OCI-LY1 (cell line): ENCODE results near the gene RNF224.

Source experiments
- H2AFZ ChIP-seq: fragments of 200-600 bp; sonication (generic), shearing (Covaris generic); 2 replicates; pipeline ENCODE4 v1.6.0; 2014; ENCODE audit warnings: antibody characterized with exemption, mild to moderate bottlenecking, low read length
- H3F3A ChIP-seq: fragments of 200-600 bp; sonication (generic), shearing (Covaris generic); 2 replicates; pipeline ENCODE4 v1.6.0; 2014; ENCODE audit warnings: mild to moderate bottlenecking, antibody characterized with exemption, low read length, moderate library complexity; ENCODE audit not compliant: insufficient read depth
- H3K27ac ChIP-seq: fragments of 200-600 bp; sonication (generic); 2 replicates; pipeline ENCODE4 v1.5.1; 2014; ENCODE audit warnings: low read length, mixed run types, mild to moderate bottlenecking, low read depth; ENCODE audit not compliant: poor library complexity, severe bottlenecking
- H3K27me3 ChIP-seq: fragments of 200-600 bp; sonication (generic); 2 replicates; pipeline ENCODE4 v1.6.0; 2014; ENCODE audit warnings: antibody characterized with exemption, mild to moderate bottlenecking, low read length, moderate library complexity; ENCODE audit not compliant: insufficient read depth
- H3K36me3 ChIP-seq: fragments of 200-600 bp; sonication (generic); 2 replicates; pipeline ENCODE4 v1.6.1; 2014; ENCODE audit warnings: mild to moderate bottlenecking, antibody characterized with exemption, low read length, moderate library complexity, mixed read lengths; ENCODE audit not compliant: insufficient read depth
- H3K4me1 ChIP-seq: fragments of 200-600 bp; sonication (generic); 2 replicates; pipeline ENCODE4 v1.5.1; 2014; ENCODE audit warnings: mild to moderate bottlenecking, low read length, moderate library complexity; ENCODE audit not compliant: insufficient read depth, severe bottlenecking
- H3K4me2 ChIP-seq: fragments of 200-600 bp; sonication (generic), shearing (Covaris generic); 2 replicates; pipeline ENCODE4 v1.6.1; 2014; ENCODE audit warnings: low read length
- H3K4me3 ChIP-seq: fragments of 200-600 bp; sonication (generic); 2 replicates; pipeline ENCODE4 v1.5.1; 2014; ENCODE audit warnings: low read length, low read depth, mild to moderate bottlenecking, mixed read lengths; ENCODE audit not compliant: poor library complexity, severe bottlenecking
- H3K79me2 ChIP-seq: fragments of 200-600 bp; shearing (Covaris generic); 2 replicates; pipeline ENCODE4 v1.6.1; 2016; ENCODE audit warnings: mixed run types, low read length, mixed read lengths; ENCODE audit not compliant: insufficient read depth
- H3K9ac ChIP-seq: fragments of 200-600 bp; sonication (generic), shearing (Covaris generic); 2 replicates; pipeline ENCODE4 v1.6.1; 2014; ENCODE audit warnings: mild to moderate bottlenecking, low read length, mixed read lengths
- H3K9me2 ChIP-seq: fragments of 200-600 bp; sonication (generic), shearing (Covaris generic); 2 replicates; pipeline ENCODE4 v1.6.1; 2014; ENCODE audit warnings: low read depth, mild to moderate bottlenecking, low read length, mixed read lengths
- H3K9me3 ChIP-seq: fragments of 200-600 bp; shearing (Covaris generic); 2 replicates; pipeline ENCODE4 v1.6.1; 2014; ENCODE audit warnings: low read length, mixed read lengths
- H4K20me1 ChIP-seq: fragments of 200-600 bp; sonication (generic), shearing (Covaris generic); 2 replicates; pipeline ENCODE4 v1.6.0; 2016; ENCODE audit warnings: mild to moderate bottlenecking, low read length; ENCODE audit not compliant: insufficient read depth
- EZH2 ChIP-seq: fragments of 200-600 bp; sonication (generic), shearing (Covaris generic); IDR thresholded peaks from 2 replicates; pipeline ENCODE4 v1.8.0; 2017; ENCODE audit warnings: borderline replicate concordance, mixed run types, mild to moderate bottlenecking, antibody characterized with exemption, low read length, moderate library complexity, mixed read lengths
- TF ChIP-seq, protein P1 (sequence below): fragments of 200-600 bp; sonication (generic), shearing (Covaris generic); IDR thresholded peaks from 2 replicates; pipeline ENCODE4 v1.5.1; 2017; ENCODE audit warnings: mild to moderate bottlenecking, antibody characterized with exemption, low read length, moderate library complexity, mixed read lengths

The RNF224 gene

DNA sequence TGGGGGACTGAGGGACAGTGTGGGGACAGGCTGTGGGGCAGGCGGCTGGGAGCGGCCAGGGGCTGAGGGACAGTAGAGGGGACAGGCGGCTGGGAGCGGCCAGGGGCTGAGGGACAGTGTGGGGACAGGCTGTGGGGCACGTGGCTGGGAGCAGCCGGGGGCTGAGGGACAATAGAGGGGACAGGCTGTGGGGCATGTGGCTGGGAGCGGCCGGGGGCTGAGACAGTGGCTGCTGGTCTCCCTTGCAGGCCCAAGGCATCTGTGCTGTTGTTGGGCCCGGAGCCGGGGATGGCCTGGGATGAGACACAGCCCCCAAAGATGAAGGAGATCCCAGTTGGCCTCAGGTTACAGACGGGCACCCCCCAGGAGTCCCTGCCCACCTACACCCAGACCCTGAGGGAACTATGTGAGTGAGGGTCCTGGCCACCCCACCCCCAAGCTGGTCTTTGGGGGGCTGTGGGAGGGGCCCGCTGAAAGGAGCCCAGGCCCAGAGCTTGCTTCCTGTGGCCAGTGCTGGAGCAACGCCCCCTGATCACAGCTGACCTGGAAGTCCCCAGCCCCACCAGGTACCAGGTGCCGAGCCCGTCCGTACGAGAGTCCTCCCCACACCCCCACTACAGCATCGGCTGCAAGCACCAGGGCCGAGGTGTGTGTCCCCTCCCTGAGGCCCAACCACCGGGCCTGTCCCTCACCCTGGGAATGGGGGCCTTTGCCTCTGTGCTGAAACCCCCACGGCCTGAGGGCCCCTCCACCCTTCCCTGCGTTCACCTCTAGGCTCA is 24.4 kb downstream of the RNF224 start:
- Histone ChIP-seq H3K36me3 (no peaks in the 10 kb centered on the region), H3K4me1 (peaks cover 40% of the 10 kb centered on the region)

DNA sequence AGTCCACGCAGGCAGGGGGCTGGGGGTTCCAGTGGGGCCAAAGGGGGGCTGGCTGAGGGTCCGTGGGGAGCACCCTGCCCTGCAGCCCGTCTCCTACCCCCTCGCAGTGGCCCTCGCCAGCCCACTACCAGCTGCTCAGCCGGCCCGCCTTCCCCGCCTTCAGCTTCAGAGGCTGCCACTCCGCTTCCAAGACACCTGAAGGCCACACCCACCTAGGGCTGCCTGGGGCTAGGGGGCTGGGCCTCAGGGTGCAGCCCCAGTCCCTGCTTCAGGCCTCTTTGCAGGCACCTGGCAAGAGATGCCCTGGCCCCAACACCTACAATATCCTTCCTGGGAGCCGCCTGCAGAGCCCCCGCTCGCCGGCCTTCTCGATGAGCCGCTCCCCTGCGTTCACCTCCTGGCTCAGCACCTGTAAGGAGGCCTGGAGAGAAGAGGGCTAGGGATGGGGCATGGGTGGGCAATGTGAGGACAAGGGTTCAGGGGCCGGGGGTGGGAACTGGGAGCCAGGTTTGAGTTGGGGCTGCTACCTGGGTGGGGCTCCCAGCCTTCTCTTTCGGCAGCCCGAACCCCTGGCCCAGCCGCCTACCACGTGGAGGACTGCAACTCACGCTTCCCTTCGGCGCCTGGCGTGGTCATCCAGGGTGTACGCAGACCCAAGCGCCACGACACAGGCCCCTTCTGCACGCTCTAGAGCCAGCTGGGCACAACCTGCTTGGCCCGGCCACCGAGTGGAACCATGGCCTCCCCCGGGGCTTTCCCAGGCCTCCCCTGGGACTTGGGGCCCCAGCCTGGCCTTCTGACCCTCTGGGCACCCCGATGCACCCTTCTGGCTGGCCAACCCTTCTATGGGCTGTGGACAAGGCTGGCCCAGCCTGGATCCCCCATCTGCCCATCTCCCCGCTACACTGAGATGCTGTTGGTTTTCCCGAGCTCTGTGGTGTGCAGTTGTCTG is 25.5 kb downstream of the RNF224 start:
- H3K9ac ChIP-seq: no peak overlapping the region; the same call in 1 of the 2 replicates
- H3K4me2 ChIP-seq: peak overlapping the region; percentile 85; the same call in 1 of the 2 replicates
- H3K4me1 ChIP-seq: peaks cover 46% of the 10 kb centered on the region
- H3K9me2 ChIP-seq: no peaks in the 10 kb centered on the region
- H3K79me2 ChIP-seq: no peaks in the 10 kb centered on the region
- H3F3A ChIP-seq: no peaks in the 10 kb centered on the region
- H3K36me3 ChIP-seq: no peaks in the 10 kb centered on the region
- H3K27me3 ChIP-seq: no peaks in the 10 kb centered on the region; the same call in 1 of the 2 replicates
- no peak overlapping the region for H3K4me3 ChIP-seq
- TF ChIP-seq, protein P1, sequence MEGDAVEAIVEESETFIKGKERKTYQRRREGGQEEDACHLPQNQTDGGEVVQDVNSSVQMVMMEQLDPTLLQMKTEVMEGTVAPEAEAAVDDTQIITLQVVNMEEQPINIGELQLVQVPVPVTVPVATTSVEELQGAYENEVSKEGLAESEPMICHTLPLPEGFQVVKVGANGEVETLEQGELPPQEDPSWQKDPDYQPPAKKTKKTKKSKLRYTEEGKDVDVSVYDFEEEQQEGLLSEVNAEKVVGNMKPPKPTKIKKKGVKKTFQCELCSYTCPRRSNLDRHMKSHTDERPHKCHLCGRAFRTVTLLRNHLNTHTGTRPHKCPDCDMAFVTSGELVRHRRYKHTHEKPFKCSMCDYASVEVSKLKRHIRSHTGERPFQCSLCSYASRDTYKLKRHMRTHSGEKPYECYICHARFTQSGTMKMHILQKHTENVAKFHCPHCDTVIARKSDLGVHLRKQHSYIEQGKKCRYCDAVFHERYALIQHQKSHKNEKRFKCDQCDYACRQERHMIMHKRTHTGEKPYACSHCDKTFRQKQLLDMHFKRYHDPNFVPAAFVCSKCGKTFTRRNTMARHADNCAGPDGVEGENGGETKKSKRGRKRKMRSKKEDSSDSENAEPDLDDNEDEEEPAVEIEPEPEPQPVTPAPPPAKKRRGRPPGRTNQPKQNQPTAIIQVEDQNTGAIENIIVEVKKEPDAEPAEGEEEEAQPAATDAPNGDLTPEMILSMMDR: no peak
- no peak for TF ChIP-seq EZH2
- H3K9me3 ChIP-seq: no peaks in the 10 kb centered on the region
- no peak overlapping the region for H2AFZ ChIP-seq
- H3K27ac ChIP-seq: no peak overlapping the region
- H4K20me1 ChIP-seq: no peaks in the 10 kb centered on the region

More for the DNA sequence above, 24.4 kb downstream of the RNF224 start:
- Histone ChIP-seq H3K9ac (no peak overlapping the region), H3K9me2 (no peaks in the 10 kb centered on the region), H3K4me2 (no peak overlapping the region), H3K27me3 (no peaks in the 10 kb centered on the region; the same call in 1 of the 2 replicates), H4K20me1 (no peaks in the 10 kb centered on the region), H3F3A (no peaks in the 10 kb centered on the region), H2AFZ (no peak overlapping the region), H3K79me2 (no peaks in the 10 kb centered on the region), H3K4me3 (no peak overlapping the region), H3K9me3 (no peaks in the 10 kb centered on the region), H3K27ac (no peak overlapping the region)
- TF ChIP-seq, protein P1: no peak
- no peak for TF ChIP-seq EZH2

DNA sequence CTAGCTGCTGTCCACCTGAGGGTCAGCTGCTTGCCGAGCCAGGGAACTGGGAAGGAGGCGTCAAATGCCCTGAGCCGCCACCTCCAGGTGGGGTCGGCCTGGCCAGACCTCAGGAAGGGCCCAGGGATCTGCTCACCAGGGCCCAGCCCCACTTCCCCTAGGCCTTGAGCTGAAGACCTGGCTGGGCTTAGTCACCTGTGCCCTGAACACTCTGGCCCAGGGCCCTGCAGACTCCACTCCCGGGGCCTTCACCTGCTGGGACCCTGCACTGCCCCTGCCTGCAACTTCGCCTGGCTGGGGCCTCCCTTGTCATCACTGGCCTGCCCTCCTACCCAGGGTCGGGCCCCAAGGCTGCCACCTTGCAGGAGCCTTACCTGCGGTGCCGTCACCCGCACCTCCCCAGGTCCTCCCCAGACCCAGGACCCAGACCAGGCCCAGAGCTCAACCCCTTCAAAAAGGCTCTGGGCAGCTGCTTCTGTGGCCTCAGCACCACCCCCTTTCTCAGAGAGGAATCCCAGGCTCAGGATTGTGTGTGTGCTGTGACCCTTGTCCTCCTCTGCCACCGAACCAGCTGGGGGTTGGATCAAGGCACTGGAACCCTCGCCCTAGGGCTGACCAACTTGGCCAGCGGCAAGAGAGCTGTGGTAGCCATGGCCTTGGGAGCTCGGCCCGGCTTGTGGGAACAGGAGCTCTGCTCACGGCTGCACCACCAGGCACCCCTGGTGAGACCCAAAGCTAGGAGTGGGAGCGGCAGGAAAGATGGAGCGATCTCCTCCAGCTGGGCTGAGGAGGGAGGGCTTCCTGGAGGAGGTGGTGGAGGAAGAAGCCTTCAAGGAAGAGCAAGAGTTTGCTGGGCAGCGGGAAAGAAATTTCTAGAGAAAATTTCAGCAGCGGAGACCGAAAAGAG is 26.7 kb downstream of the RNF224 start:
- no peaks in the 10 kb centered on the region for H3K9me2 ChIP-seq
- peaks cover 46% of the 10 kb centered on the region for H3K4me1 ChIP-seq
- no peaks in the 10 kb centered on the region for H3K79me2 ChIP-seq
- H3K27me3 ChIP-seq: no peaks in the 10 kb centered on the region; the same call in 1 of the 2 replicates
- no peak overlapping the region for H3K27ac ChIP-seq
- H3K9me3 ChIP-seq: no peaks in the 10 kb centered on the region
- H3K4me3 ChIP-seq: peak overlapping the region; percentile 72
- no peak for TF ChIP-seq EZH2
- TF ChIP-seq, protein P1: no peak
- H4K20me1 ChIP-seq: no peaks in the 10 kb centered on the region
- peaks cover 6% of the 10 kb centered on the region for H3K36me3 ChIP-seq
- peak overlapping the region; percentile 85 for H3K4me2 ChIP-seq
- H3F3A ChIP-seq: no peaks in the 10 kb centered on the region
- no peak overlapping the region for H2AFZ ChIP-seq
- H3K9ac ChIP-seq: peak overlapping the region; percentile 86
